ENCODE results near the gene GRK3. TPM values are rescaled to one million over a fixed set of nuclear protein-coding genes. Genes with fewer than 3 reads are reported as not detected.

The GRK3 gene
- total and polyA plus RNA-seq, 10 of the 15 experiments (the other 5 are each of a cell fraction or from before 2014, with no cell fraction given), result 3.1 to 35.1 (median 14.7) TPM

- DNase-seq (ENCODE audit: low read depth, low spot score) (no peak), FAIRE-seq (no peak)
Measured at GRCh38 chr22:25754527-25755202, 190.2 kb downstream of the GRK3 start.

More at GRCh38 chr22:25754527-25755202, 190.2 kb downstream of the GRK3 start:
- Histone ChIP-seq H3K4me1 (ENCODE audit: control insufficient read depth, insufficient read depth, low read length) (peaks cover 8% of the 10 kb centered on the region), H3K36me3 (ENCODE audit: control insufficient read depth in 2 of 2, insufficient read depth in 2 of 2, low read length in 1 of 2) (no peaks in the 10 kb centered on the region), H3K27me3 (replicated peaks in 1 of 2; ENCODE audit: control insufficient read depth in 2 of 2, insufficient read depth in 2 of 2, low read length in 1 of 2) (no peaks in the 10 kb centered on the region), H3K9me3 (replicated peaks; ENCODE audit: control insufficient read depth, insufficient read depth, low read length) (no peaks in the 10 kb centered on the region), H4K20me1 (ENCODE audit: control insufficient read depth, insufficient read depth) (no peaks in the 10 kb centered on the region), H3K79me2 (ENCODE audit: control insufficient read depth, insufficient read depth, low read length) (no peaks in the 10 kb centered on the region), H3K4me3 (no peak overlapping the region), H3K9ac (ENCODE audit: control insufficient read depth, insufficient read depth, low read length) (no peak overlapping the region), H3K4me2 (ENCODE audit: control insufficient read depth, insufficient read depth) (no peak overlapping the region), H2AFZ (ENCODE audit: control insufficient read depth, low read depth, low read length) (no peak overlapping the region), H3K27ac (ENCODE audit: control insufficient read depth, insufficient read depth) (no peak overlapping the region)
- ChIA-PET POLR2A (no interaction called here), SMC1A (ENCODE audit: uncharacterized antibody, unreplicated experiment) (no interaction called here), CTCF (interaction anchor here (0.6 to 2.0 kb wide), 2 partner anchors 18 to 69 kb away, joined by 4 to 5 read pairs; no protein-coding TSS in a partner anchor), RAD21 (ENCODE audit: unreplicated experiment) (no interaction called here)
- in situ Hi-C loops (cut with MboI), result no loop called here
- TF ChIP-seq, protein P1, sequence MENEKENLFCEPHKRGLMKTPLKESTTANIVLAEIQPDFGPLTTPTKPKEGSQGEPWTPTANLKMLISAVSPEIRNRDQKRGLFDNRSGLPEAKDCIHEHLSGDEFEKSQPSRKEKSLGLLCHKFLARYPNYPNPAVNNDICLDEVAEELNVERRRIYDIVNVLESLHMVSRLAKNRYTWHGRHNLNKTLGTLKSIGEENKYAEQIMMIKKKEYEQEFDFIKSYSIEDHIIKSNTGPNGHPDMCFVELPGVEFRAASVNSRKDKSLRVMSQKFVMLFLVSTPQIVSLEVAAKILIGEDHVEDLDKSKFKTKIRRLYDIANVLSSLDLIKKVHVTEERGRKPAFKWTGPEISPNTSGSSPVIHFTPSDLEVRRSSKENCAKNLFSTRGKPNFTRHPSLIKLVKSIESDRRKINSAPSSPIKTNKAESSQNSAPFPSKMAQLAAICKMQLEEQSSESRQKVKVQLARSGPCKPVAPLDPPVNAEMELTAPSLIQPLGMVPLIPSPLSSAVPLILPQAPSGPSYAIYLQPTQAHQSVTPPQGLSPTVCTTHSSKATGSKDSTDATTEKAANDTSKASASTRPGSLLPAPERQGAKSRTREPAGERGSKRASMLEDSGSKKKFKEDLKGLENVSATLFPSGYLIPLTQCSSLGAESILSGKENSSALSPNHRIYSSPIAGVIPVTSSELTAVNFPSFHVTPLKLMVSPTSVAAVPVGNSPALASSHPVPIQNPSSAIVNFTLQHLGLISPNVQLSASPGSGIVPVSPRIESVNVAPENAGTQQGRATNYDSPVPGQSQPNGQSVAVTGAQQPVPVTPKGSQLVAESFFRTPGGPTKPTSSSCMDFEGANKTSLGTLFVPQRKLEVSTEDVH (IDR thresholded peaks at IDR 0.05; ENCODE audit: low read depth, partially characterized antibody), result no peak
- TF ChIP-seq KDM1A (IDR thresholded peaks at IDR 0.05; ENCODE audit: borderline replicate concordance) (no peak), NFIC (IDR thresholded peaks at IDR 0.05; ENCODE audit: low read depth, low read length) (no peak), ZBED1 (IDR thresholded peaks at IDR 0.05; ENCODE audit: borderline replicate concordance) (no peak), MXI1 (IDR thresholded peaks at IDR 0.05; ENCODE audit: low read depth, low read length) (no peak), ATF7 (IDR thresholded peaks at IDR 0.05; ENCODE audit: low read depth) (no peak), ESRRA (IDR thresholded peaks at IDR 0.05; ENCODE audit: low read length) (no peak), NBN (IDR thresholded peaks at IDR 0.05) (no peak)
- TF ChIP-seq, protein P2, sequence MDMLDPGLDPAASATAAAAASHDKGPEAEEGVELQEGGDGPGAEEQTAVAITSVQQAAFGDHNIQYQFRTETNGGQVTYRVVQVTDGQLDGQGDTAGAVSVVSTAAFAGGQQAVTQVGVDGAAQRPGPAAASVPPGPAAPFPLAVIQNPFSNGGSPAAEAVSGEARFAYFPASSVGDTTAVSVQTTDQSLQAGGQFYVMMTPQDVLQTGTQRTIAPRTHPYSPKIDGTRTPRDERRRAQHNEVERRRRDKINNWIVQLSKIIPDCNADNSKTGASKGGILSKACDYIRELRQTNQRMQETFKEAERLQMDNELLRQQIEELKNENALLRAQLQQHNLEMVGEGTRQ (IDR thresholded peaks at IDR 0.05; ENCODE audit: borderline replicate concordance, low read depth, low read length), result no peak
- ATAC-seq, result no peak
- BruUV-seq (replicated peaks), result no TSS peak
- intact Hi-C loops (cut with micrococcal nuclease; ENCODE audit: unreplicated experiment), result no loop called here
- 47% methylated on average over 24 of the region's 24 CpGs for WGBS (ENCODE audit: insufficient coverage, insufficient replicate concordance, low lambda C conversion rate, missing lambda C conversion rate)

All from GM12878 (cell line).